ENCODE data around the gene TRIM16.
"Not testable (repeated sequence)": the region's sequence is repeated elsewhere in the genome, so short reads cannot be mapped to it uniquely, and the experiment has no call there.

Gene TRIM16

DNA sequence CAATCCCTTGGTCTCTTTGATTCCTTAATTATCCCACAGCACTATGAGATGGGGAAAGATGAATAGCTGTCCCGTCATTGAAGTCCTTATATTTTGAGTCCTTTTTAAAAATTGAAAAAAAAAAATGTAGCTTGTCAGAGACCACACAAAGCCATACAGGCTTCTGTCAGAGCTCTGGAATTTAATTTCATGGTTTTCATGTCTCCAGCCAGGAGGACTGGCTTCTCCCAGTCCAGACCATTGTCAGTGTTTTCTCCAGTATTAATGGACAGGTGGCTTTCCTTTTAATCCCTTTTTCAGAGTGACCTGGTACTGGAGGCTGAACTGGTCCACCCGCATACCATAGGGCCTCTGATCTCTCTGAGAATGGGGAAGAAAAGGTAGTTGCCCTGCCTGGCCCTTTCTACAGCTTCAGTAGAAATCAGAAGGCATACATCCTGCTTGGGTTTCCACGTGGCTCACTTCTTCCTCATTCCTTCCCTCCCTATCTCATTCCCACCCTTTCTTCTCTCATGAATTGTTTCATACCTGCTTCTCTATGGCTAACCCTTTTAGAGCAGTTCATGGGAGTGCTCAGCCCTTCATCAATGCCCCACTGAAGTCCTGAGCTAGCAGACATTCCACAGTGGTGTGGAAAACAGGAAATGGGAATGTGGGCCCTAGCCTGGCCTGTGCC is 29.1 kb downstream of the TRIM16 start:
- Histone ChIP-seq H3K4me1 (ENCODE audit: control insufficient read depth, low read depth, low read length) (peaks cover 15% of the 10 kb centered on the region), H3K4me3 (ENCODE audit: low read length) (no peak overlapping the region), H3K36me3 (ENCODE audit: control insufficient read depth, low read depth, low read length) (no peaks in the 10 kb centered on the region), H3K9ac (ENCODE audit: low read length) (no peak overlapping the region), H3K9me3 (ENCODE audit: control insufficient read depth, low read depth, low read length) (no peaks in the 10 kb centered on the region), H3K27me3 (ENCODE audit: control insufficient read depth, insufficient read depth, low read length) (no peaks in the 10 kb centered on the region), H3K27ac (ENCODE audit: low read length) (no peak overlapping the region)

- not testable (repeated sequence) for H3K4me3 ChIP-seq (ENCODE audit: low read length); H3K9me3 ChIP-seq (ENCODE audit: control insufficient read depth, low read depth, low read length); H3K27ac ChIP-seq (ENCODE audit: low read length); H3K36me3 ChIP-seq (ENCODE audit: control insufficient read depth, low read depth, low read length); H3K27me3 ChIP-seq (ENCODE audit: control insufficient read depth, insufficient read depth, low read length); H3K9ac ChIP-seq (ENCODE audit: low read length)
- peaks cover 15% of the 10 kb centered on the region for H3K4me1 ChIP-seq (ENCODE audit: control insufficient read depth, low read depth, low read length)
Measured at GRCh38 chr17:15654401-15654800, 29.7 kb downstream of the TRIM16 start.

GRCh38 chr17:15652960-15653359 is 31.2 kb downstream of the TRIM16 start:
- peaks cover 15% of the 10 kb centered on the region for H3K4me1 ChIP-seq (ENCODE audit: control insufficient read depth, low read depth, low read length)
- H3K27ac ChIP-seq (ENCODE audit: low read length): no peak overlapping the region

DNA sequence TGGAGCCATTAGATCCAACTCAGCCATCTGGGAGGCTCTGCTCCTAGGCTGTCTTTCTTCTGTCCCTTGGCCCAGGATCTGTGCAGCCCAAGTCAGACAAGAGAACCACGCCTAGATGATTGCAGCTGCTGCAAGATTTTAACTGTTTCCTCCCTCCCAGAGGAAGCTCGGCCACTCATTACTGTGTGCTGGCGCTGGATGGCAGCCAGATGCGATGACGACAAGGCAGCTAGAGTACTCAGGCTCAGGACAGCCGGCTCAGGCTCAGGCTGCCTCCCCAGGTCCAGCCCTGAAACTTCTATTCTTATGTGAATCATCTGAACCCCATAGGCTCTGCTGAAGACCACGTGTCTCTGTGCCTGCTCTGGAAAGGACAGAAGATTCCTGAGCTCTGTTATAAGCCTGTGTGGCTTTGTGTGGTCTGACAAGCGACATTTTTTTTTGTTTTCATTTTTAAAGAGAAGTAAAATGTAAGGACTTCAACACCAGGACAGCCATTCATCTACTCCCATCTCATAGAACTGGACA is 32.5 kb downstream of the TRIM16 start:
- Histone ChIP-seq H3K27ac (ENCODE audit: low read length) (no peak overlapping the region), H3K27me3 (ENCODE audit: control insufficient read depth, insufficient read depth, low read length) (no peaks in the 10 kb centered on the region), H3K4me1 (ENCODE audit: control insufficient read depth, low read depth, low read length) (peaks cover 15% of the 10 kb centered on the region), H3K4me3 (ENCODE audit: low read length) (peak overlapping the region; percentile 7), H3K36me3 (ENCODE audit: control insufficient read depth, low read depth, low read length) (no peaks in the 10 kb centered on the region), H3K9me3 (ENCODE audit: control insufficient read depth, low read depth, low read length) (no peaks in the 10 kb centered on the region), H3K9ac (ENCODE audit: low read length) (peak overlapping the region; percentile 14)

More at GRCh38 chr17:15652960-15653359, 31.2 kb downstream of the TRIM16 start:
- Histone ChIP-seq H3K27me3 (ENCODE audit: control insufficient read depth, insufficient read depth, low read length) (no peaks in the 10 kb centered on the region), H3K36me3 (ENCODE audit: control insufficient read depth, low read depth, low read length) (no peaks in the 10 kb centered on the region), H3K4me3 (ENCODE audit: low read length) (no peak overlapping the region), H3K9me3 (ENCODE audit: control insufficient read depth, low read depth, low read length) (no peaks in the 10 kb centered on the region), H3K9ac (ENCODE audit: low read length) (no peak overlapping the region)

DNA sequence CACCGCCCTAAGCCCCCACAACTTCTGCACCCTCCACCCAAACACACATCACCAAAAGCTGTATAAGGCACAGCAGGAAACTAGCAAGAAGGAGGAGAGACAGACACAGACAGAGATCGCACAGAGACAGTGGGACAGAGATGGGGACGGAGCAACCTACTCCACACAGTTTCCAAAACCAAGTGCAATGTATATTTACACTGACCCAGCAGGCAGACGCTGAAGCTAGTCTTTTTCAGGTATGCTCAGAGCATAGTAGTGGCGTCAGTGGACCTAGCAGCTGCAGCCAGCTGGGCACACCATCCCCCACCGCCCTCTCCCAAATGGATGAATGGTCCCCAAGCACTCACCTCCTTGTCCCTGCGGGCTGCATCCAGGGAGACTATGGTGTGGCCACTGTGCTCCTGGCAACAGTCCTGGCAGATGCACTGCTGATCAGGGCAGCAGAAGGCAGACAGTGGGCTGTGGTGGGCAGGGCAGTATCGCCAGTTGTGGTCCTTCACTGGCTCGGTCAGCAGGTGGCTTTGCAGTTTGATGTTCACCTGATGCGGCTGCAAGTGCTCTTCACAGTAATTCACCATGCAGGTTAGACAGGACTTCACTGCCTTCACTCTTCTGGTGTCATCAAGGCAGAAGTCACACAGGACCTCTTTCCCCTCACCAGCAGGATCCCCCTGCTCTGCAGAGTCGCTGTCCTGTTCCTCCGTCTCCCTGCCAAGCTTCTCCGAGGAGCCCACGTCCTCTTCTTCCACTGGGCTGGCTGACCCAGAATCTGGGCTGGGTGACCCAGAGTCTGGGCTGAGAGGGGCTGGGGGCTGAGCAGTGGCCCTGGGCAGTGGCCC is 33.1 kb downstream of the TRIM16 start:
- Histone ChIP-seq H3K36me3 (ENCODE audit: control insufficient read depth, low read depth, low read length) (no peaks in the 10 kb centered on the region), H3K4me3 (ENCODE audit: low read length) (peak overlapping the region; percentile 7), H3K27ac (ENCODE audit: low read length) (no peak overlapping the region), H3K9ac (ENCODE audit: low read length) (no peak overlapping the region), H3K4me1 (ENCODE audit: control insufficient read depth, low read depth, low read length) (peaks cover 16% of the 10 kb centered on the region), H3K27me3 (ENCODE audit: control insufficient read depth, insufficient read depth, low read length) (no peaks in the 10 kb centered on the region), H3K9me3 (ENCODE audit: control insufficient read depth, low read depth, low read length) (no peaks in the 10 kb centered on the region)

DNA sequence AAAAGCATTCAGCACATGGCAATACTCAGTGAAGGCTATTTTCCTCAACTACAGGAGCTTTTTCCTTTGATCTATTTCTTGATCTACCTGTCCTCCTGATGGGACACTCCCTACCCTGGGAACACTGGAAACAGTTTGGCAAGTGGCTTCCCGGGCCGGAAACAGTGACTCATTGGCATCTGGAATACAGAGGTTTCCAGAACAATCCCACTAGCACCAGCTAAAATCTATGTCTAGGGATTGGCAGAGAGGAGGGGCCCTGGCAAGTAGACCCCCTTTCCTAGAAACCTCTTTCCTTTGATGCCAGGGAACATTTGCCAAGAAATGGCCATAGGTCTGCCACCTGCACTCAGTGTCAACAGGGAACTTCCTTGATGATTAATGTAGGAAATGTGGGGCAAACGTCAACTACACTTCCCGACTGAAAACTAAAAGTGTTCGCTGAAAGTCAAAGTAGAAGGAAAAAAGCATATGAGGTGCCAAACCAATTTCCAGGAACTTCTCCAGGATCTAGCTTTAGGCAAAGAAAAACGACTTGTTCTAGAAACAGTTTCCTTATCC is 34.2 kb downstream of the TRIM16 start:
- no peak overlapping the region for H3K27ac ChIP-seq (ENCODE audit: low read length)
- H3K9me3 ChIP-seq (ENCODE audit: control insufficient read depth, low read depth, low read length): no peaks in the 10 kb centered on the region
- H3K36me3 ChIP-seq (ENCODE audit: control insufficient read depth, low read depth, low read length): no peaks in the 10 kb centered on the region
- H3K9ac ChIP-seq (ENCODE audit: low read length): no peak overlapping the region
- H3K4me1 ChIP-seq (ENCODE audit: control insufficient read depth, low read depth, low read length): peaks cover 23% of the 10 kb centered on the region
- H3K27me3 ChIP-seq (ENCODE audit: control insufficient read depth, insufficient read depth, low read length): no peaks in the 10 kb centered on the region
- H3K4me3 ChIP-seq (ENCODE audit: low read length): no peak overlapping the region

GRCh38 chr17:15648386-15648785 is 35.7 kb downstream of the TRIM16 start:
- Histone ChIP-seq H3K27ac (ENCODE audit: low read length) (no peak overlapping the region), H3K27me3 (ENCODE audit: control insufficient read depth, insufficient read depth, low read length) (no peaks in the 10 kb centered on the region), H3K9ac (ENCODE audit: low read length) (no peak overlapping the region), H3K9me3 (ENCODE audit: control insufficient read depth, low read depth, low read length) (no peaks in the 10 kb centered on the region), H3K4me1 (ENCODE audit: control insufficient read depth, low read depth, low read length) (peaks cover 23% of the 10 kb centered on the region), H3K4me3 (ENCODE audit: low read length) (no peak overlapping the region), H3K36me3 (ENCODE audit: control insufficient read depth, low read depth, low read length) (no peaks in the 10 kb centered on the region)

GRCh38 chr17:15645942-15646312 is 38.2 kb downstream of the TRIM16 start:
- H3K36me3 ChIP-seq (ENCODE audit: control insufficient read depth, low read depth, low read length); H3K4me3 ChIP-seq (ENCODE audit: low read length); H3K9me3 ChIP-seq (ENCODE audit: control insufficient read depth, low read depth, low read length); H3K27me3 ChIP-seq (ENCODE audit: control insufficient read depth, insufficient read depth, low read length); H3K27ac ChIP-seq (ENCODE audit: low read length): not testable (repeated sequence)
- Histone ChIP-seq H3K9ac (ENCODE audit: low read length) (peak overlapping the region; percentile 13), H3K4me1 (ENCODE audit: control insufficient read depth, low read depth, low read length) (peaks cover 12% of the 10 kb centered on the region)

- H3K27ac ChIP-seq (ENCODE audit: low read length); H3K4me3 ChIP-seq (ENCODE audit: low read length); H3K9me3 ChIP-seq (ENCODE audit: control insufficient read depth, low read depth, low read length); H3K36me3 ChIP-seq (ENCODE audit: control insufficient read depth, low read depth, low read length); H3K4me1 ChIP-seq (ENCODE audit: control insufficient read depth, low read depth, low read length); H3K27me3 ChIP-seq (ENCODE audit: control insufficient read depth, insufficient read depth, low read length): not testable (repeated sequence)
- peak overlapping the region; percentile 13 for H3K9ac ChIP-seq (ENCODE audit: low read length)
Measured at GRCh38 chr17:15645099-15645941, 38.8 kb downstream of the TRIM16 start.

- not testable (repeated sequence) for H3K9ac ChIP-seq (ENCODE audit: low read length); H3K4me1 ChIP-seq (ENCODE audit: control insufficient read depth, low read depth, low read length); H3K9me3 ChIP-seq (ENCODE audit: control insufficient read depth, low read depth, low read length); H3K4me3 ChIP-seq (ENCODE audit: low read length); H3K27ac ChIP-seq (ENCODE audit: low read length); H3K36me3 ChIP-seq (ENCODE audit: control insufficient read depth, low read depth, low read length); H3K27me3 ChIP-seq (ENCODE audit: control insufficient read depth, insufficient read depth, low read length)
Measured at GRCh38 chr17:15642505-15643251, 41.4 kb downstream of the TRIM16 start.

Measured in iPS-18a (cell line).